22Rv1 (cell line): ENCODE results near the gene ZNG1F.
"Not testable (repeated sequence)": the region's sequence is repeated elsewhere in the genome, so short reads cannot be mapped to it uniquely, and the experiment has no call there.

Source experiments
- H3K27ac ChIP-seq: fragments of 450-650 bp; 2 replicates; pipeline ENCODE4 v1.5.1; 2017
- CTCF ChIP-seq: fragments of 450-650 bp; IDR thresholded peaks from 2 replicates; pipeline ENCODE4 v1.5.1; 2017; ENCODE audit warnings: mild to moderate bottlenecking
- ZFX ChIP-seq: fragments of 450-650 bp; IDR thresholded peaks from 2 replicates; pipeline ENCODE4 v1.6.1; 2017; ENCODE audit warnings: antibody characterized with exemption, borderline replicate concordance

Gene ZNG1F

DNA sequence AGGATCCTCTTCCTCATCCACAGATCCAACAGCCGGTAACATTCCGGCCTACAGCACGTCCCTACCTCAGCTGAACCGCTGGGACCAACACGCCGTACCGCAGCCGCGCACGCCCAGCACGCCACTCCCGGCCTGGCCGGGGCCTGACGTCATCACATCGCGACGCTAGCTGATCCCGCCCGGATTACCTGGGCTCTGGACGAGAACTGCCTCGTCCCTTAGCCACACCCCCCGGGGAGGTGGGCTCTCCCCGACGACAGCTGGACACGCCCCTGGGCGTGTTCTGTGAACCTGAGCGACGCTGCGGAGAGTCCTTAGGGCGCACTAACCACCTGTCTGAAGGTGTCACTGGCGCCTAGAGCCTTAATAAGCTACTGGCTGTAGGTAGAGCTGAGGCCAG is at the start of gene ZNG1F:
Gene ZNG1F (minus strand): TSS at position 101 of the 400 bp plus-strand sequence. CDS start 59 bp downstream, at position 42.
- not testable (repeated sequence) for H3K27ac ChIP-seq

DNA sequence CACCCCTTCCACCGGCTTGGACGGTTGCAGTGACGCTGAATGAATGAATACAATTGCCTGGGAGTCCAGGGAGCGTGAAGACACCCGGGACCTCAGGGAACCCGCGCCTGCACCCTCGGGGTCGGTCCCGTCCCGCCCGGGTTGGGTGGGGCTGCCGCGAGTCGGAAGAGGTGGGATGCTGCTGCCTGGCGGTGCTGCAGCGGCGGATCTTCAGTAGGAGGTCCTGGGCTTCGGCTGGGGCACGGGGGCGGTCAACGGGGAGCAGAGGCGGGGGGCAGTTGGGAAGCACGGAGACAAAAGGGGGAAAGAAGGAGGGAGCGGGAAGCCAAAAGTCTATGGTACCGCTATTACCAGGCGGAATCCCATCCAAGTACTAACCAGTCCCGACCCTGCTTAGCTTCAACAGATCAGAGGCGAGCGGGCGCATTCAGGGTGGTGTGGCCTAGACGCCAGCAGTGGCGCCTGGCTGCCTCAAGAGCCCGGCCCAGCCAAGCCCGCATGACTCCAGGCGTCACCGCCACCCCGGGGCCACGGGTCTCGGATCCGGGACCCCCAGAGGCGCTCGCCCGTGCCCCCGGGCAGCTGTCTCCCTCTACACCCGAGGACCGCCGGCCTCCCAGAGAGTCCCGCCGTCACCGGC is 48.1 kb upstream of the ZNG1F start:
- not testable (repeated sequence) for H3K27ac ChIP-seq

DNA sequence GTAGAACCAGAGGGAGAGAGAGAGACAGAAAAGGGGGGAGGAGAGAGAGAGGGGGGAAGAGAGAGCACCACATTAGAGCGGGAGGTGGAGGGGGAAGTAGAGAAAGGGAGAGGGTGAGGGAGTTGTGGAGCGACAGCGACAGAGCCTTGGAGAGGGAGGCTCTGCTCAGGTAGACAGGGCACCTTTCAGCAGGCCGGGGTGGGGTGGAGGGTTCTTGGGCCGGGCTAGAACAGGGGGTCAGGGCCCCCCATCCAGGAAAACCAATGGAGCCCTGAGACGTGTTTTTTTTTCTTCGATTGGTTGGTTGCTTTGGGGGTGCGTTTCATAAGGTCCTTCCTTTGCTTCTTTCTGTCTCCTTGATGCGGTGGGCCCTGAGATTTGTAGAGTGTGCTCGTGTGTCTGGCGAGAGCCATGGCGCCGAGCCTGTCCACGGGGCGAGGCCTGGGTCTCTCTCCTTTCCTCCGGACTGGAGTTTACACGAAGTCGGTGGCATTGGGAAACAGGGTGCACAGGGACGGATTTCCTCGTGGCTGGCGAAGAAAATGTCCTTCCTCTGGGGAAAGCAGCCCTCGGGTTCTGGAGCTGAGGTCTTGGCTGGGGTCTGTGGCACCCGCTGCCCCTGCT is 47.5 kb upstream of the ZNG1F start:
- H3K27ac ChIP-seq: not testable (repeated sequence)

- not testable (repeated sequence) for H3K27ac ChIP-seq
Observed at GRCh38 chr9:41234811-41235805, 46.0 kb upstream of the ZNG1F start.

- H3K27ac ChIP-seq: not testable (repeated sequence)
Observed at GRCh38 chr9:41234221-41234620, 45.1 kb upstream of the ZNG1F start.

GRCh38 chr9:41232326-41232725 is 43.2 kb upstream of the ZNG1F start:
- H3K27ac ChIP-seq: not testable (repeated sequence)

GRCh38 chr9:41230418-41230817 is 41.3 kb upstream of the ZNG1F start:
- not testable (repeated sequence) for H3K27ac ChIP-seq

DNA sequence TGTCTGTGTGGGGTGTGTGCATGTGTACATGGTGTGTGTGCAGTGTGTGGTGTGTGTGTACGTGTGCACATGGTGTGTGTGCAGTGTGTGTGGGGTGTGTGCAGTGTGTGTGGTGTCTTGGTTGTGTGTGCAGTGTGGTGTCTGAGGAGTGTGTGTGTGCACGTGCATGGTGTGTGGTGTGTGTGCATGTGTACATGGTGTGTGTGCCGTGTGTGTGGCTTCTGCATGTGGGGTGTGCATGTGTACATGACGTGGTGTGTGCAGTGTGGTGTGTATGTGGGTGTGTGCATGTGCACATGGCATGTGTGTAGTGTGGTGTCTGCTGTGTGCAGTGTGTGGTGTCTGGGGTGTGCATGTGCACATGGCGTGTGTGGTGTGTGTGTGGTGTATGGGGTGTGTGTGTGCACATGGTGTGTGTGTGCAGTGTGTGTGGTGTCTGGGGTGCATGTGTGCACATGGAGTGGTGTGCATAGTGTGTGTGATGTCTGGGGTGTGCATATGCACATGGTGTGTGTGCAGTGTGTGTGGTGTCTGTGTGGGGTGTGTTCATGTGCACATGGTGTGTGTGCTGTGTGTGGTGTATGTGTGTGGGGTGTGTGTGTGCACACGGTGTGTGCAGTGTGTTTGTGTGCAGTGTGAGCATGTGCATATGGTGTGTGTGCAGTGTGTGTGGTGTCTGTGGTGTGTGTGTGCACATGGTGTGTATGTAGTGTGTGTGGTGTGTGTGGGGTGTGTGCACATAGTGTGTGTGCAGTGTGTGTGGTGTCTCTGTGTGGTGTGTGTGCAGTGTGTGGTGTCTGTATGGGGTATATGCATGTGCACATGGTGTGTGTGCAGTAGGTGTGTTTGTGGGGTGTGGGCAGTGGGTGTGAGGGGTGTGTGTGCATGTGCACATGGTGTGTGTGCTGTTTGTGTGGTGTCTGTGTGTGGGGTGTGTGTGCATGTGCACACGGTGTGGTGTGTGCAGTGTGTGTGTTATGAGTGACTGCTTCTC is 40.6 kb upstream of the ZNG1F start:
- H3K27ac ChIP-seq: no peak overlapping the region
- TF ChIP-seq CTCF (no peak), ZFX (no peak)

DNA sequence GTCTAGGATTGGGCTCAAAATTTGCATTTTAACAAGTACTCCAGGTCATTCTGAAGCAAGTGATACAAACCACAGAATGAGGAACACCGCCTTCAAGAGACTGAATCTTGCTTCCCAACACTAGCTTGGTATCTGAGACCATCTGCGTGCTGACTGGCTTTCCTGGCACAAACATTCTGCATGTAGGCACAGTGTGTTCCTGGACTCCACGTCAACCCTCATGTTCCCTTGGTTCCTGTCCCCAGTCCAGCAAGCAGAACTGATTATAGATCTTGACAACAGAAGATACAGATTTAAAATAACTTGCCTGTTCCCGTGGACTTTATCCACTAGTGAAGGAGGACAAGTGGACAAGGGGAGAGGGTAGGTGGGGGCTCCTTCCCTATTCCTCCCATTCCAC is 30.7 kb upstream of the ZNG1F start:
- H3K27ac ChIP-seq: not testable (repeated sequence)

- not testable (repeated sequence) for H3K27ac ChIP-seq
Observed at GRCh38 chr9:41188439-41188838, 678 bp downstream of the ZNG1F start.

GRCh38 chr9:41174994-41175393 is 14.1 kb downstream of the ZNG1F start:
- not testable (repeated sequence) for H3K27ac ChIP-seq

DNA sequence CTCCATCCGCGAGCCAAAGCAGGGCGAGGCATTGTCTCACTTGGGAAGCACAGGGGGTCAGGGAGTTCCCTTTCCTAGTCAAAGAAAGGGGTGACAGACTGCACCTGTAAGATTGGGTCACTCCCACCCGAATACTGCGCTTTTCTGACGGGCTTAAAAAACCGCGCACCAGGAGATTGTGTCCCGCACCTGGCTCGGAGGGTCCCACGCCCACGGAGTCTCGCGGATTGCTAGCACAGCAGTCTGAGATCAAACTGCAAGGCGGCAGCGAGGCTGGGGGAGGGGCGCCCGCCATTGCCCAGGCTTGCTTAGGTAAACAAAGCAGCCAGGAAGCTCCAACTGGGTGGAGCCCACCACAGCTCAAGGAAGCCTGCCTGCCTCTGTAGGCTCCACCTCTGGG is 39.0 kb downstream of the ZNG1F start:
- H3K27ac ChIP-seq: not testable (repeated sequence)

DNA sequence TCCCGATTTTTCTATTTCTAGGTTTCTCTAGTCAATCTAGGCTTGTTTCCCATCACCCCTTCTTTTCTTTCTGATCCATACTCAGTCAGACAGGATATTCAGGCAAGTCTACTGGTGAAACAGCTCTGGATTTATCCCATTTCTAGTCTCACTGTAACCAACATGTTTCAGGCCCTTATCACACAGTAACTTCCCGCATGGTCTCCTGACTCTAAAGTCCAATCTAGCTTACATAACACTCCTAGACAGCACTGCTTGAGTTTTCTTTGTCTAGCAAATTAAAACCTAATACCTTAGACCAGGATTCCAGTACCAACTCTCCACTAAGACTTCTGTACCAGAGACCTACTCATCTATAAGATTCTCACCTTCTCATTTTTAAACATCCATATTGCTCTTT is 47.2 kb downstream of the ZNG1F start:
- not testable (repeated sequence) for H3K27ac ChIP-seq

GRCh38 chr9:41128581-41128980 is 60.5 kb downstream of the ZNG1F start, which contains the start of gene FOXD4L6:
FOXD4L6 (minus strand) TSS chr9:41128681; CDS start chr9:41128383, 298 bp downstream.
- H3K27ac ChIP-seq: not testable (repeated sequence)

- not testable (repeated sequence) for H3K27ac ChIP-seq
Observed at GRCh38 chr9:41126746-41127446, 62.2 kb downstream of the ZNG1F start.

DNA sequence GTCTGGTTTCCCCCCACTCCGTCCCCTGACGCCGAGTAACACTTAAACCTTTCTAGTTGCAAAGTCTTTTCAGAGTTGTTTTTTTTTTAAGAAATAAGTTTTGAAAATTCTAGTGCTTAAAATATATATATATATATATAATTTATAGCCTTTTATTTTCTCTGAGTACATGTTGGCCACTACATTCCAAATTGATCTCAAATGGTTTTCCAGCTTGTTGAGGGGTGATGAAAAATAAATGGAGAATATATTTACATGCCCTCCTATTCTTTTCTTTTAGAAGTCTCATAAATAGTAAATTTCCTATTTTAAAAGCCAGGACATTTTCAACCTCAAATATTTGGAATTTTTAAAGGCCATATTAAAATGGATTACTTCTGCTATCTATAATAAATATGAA is 63.2 kb downstream of the ZNG1F start:
- not testable (repeated sequence) for H3K27ac ChIP-seq

DNA sequence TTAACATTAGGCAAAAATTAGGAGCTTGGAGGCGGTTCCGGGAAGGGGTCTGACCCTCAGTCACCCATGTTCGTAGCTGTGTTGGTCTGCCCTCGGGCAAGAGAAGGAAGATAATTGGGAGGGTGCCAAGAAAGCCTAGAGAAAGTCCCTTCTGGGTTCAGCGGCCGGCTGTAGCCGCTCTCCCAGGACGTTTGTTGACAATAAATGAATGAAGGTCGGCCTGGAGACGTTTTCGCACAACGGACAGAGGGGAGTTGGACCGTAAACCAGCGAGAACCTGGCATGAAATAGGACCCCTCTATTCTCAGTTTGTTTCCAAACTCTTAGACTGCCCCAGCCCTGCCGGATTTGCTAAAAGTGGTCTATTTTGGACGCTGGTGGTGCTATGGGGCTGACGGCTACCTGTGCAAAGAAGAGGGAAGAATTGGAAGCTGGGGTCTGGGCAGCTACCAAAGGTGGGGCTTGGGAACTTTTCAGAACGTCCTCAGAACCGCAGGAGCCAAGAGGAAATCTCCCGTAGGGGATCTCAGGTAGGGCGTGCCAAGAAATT is 63.9 kb downstream of the ZNG1F start:
- H3K27ac ChIP-seq: not testable (repeated sequence)
